GM06990 (cell line): Measurements from ENCODE around the gene CHMP4B.

ENCODE experiments used
- DNase-seq: peaks from one replicate; pipeline ENCODE4 v3.0.0-alpha.2; 2011; ENCODE audit not compliant: insufficient read length; ENCODE audit errors: extremely low read depth
- H3K27me3 ChIP-seq: replicated peaks from 2 replicates; pipeline ENCODE4 v1.6.0; 2011; ENCODE audit warnings: low read length; ENCODE audit not compliant: control insufficient read depth, insufficient read depth
- H3K36me3 ChIP-seq: 2 replicates; pipeline ENCODE4 v1.5.1; 2011; ENCODE audit warnings: low read length; ENCODE audit not compliant: control insufficient read depth, insufficient read depth
- H3K4me3 ChIP-seq: replicated peaks from 2 replicates; pipeline ENCODE4 v1.5.1; 2011; ENCODE audit warnings: low read depth, mild to moderate bottlenecking, control low read depth, low read length
- CTCF ChIP-seq: IDR thresholded peaks from 2 replicates; pipeline ENCODE4 v1.5.1; 2011; ENCODE audit warnings: low read length, control low read depth, mild to moderate bottlenecking, inconsistent platforms; ENCODE audit not compliant: insufficient read depth, poor library complexity, severe bottlenecking

The CHMP4B gene

GRCh38 chr20:33822423-33822822, 11.3 kb downstream of the CHMP4B start:
- TF ChIP-seq CTCF, result no peak
- H3K4me3 ChIP-seq, result no peak overlapping the region
- peaks cover 2% of the 10 kb centered on the region for H3K36me3 ChIP-seq
- no peaks in the 10 kb centered on the region for H3K27me3 ChIP-seq
- no peak for DNase-seq

- Histone ChIP-seq H3K36me3 (peaks cover 2% of the 10 kb centered on the region), H3K4me3 (no peak overlapping the region), H3K27me3 (no peaks in the 10 kb centered on the region)
- no peak for TF ChIP-seq CTCF
- no peak for DNase-seq
Measured at GRCh38 chr20:33822991-33823390, 11.8 kb downstream of the CHMP4B start.

GRCh38 chr20:33824852-33825251, 13.7 kb downstream of the CHMP4B start:
- Histone ChIP-seq H3K36me3 (peaks cover 4% of the 10 kb centered on the region), H3K4me3 (no peak overlapping the region), H3K27me3 (no peaks in the 10 kb centered on the region)
- TF ChIP-seq CTCF, result no peak
- no peak for DNase-seq

GRCh38 chr20:33825340-33826269, 14.5 kb downstream of the CHMP4B start:
- TF ChIP-seq CTCF, result no peak
- no peaks in the 10 kb centered on the region for H3K27me3 ChIP-seq
- peaks cover 4% of the 10 kb centered on the region for H3K36me3 ChIP-seq
- DNase-seq, result no peak
- no peak overlapping the region for H3K4me3 ChIP-seq

GRCh38 chr20:33826270-33826897, 15.2 kb downstream of the CHMP4B start:
- DNase-seq, result no peak
- no peak for TF ChIP-seq CTCF
- H3K36me3 ChIP-seq, result peaks cover 4% of the 10 kb centered on the region
- no peak overlapping the region for H3K4me3 ChIP-seq
- no peaks in the 10 kb centered on the region for H3K27me3 ChIP-seq
